Activated B cell treated with CpG ODN at 0.5 μM for 24 hours (primary cell): ENCODE measurements around the gene SAYSD1. TPM values are rescaled to one million over a fixed set of nuclear protein-coding genes. Genes with fewer than 3 reads are reported as not detected.

ENCODE experiments used
- ATAC-seq: fragments of 200-7000 bp; cut with Tn5 transposase; one replicate; pipeline ENCODE4 v1.10.0; 2021; ENCODE audit warnings: low read depth, mild to moderate bottlenecking, moderate library complexity
- CTCF ChIA-PET: fragments of 350-600 bp; sonication (Branson Sonifier 250); formaldehyde crosslinking; loops from one replicate; lab custom pipeline; 2021; ENCODE audit warnings: antibody characterized with exemption; lab: Charles Lee
- POLR2A ChIA-PET: fragments of 350-600 bp; sonication (Branson Sonifier 250); formaldehyde crosslinking; loops from one replicate; lab custom pipeline; 2021; ENCODE audit warnings: antibody characterized with exemption; lab: Charles Lee
- DNase-seq: peaks from one replicate; pipeline ENCODE4 v3.0.0; 2022
- H3K27ac Mint-ChIP-seq: one replicate; pipeline ENCODE4 v1.8.0; 2020; ENCODE audit warnings: mixed read lengths
- H3K27me3 Mint-ChIP-seq: one replicate; pipeline ENCODE4 v1.8.0; 2021; ENCODE audit warnings: mixed read lengths
- H3K36me3 Mint-ChIP-seq: one replicate; pipeline ENCODE4 v1.8.0; 2021; ENCODE audit warnings: low read depth, mixed read lengths
- H3K4me1 Mint-ChIP-seq: one replicate; pipeline ENCODE4 v1.8.0; 2021; ENCODE audit warnings: mixed read lengths
- H3K4me3 Mint-ChIP-seq: one replicate; pipeline ENCODE4 v1.8.0; 2020; ENCODE audit warnings: mild to moderate bottlenecking, mixed read lengths
- H3K9me3 Mint-ChIP-seq: one replicate; pipeline ENCODE4 v1.8.0; 2020; ENCODE audit warnings: mixed read lengths
- CTCF ChIP-seq: fragments of 200-600 bp; IDR thresholded peaks from one replicate; pipeline ENCODE4 v1.8.0; 2022; ENCODE audit warnings: antibody characterized with exemption, mild to moderate bottlenecking
- intact Hi-C: fragments of 100-400 bp; cut with micrococcal nuclease; formaldehyde crosslinking; loops from one replicate; pipeline ENCODE4 v1.15.1; 2024
- total RNA-seq: library from RNA; stranded (reverse); gene quantifications from 2 replicates; pipeline ENCODE4 v1.2.3, GENCODE V29; 2022

Gene SAYSD1
- total RNA-seq, 1 donor from 2014 or later, result 9.6 TPM

GRCh38 chr6:39086294-39086693 is 28.7 kb downstream of the SAYSD1 start:
- TF ChIP-seq CTCF, result no peak
- H3K9me3 Mint-ChIP-seq, result no peaks in the 10 kb centered on the region
- ChIA-PET POLR2A (no interaction called here), CTCF (no interaction called here)
- ATAC-seq (no peak), DNase-seq (no peak)
- H3K36me3 Mint-ChIP-seq, result no peaks in the 10 kb centered on the region
- no peak overlapping the region for H3K27ac Mint-ChIP-seq
- H3K4me3 Mint-ChIP-seq, result no peak overlapping the region
- intact Hi-C loops, result no loop called here
- peaks cover 57% of the 10 kb centered on the region for H3K27me3 Mint-ChIP-seq
- no peaks in the 10 kb centered on the region for H3K4me1 Mint-ChIP-seq

- no peaks in the 10 kb centered on the region for H3K9me3 Mint-ChIP-seq
- H3K36me3 Mint-ChIP-seq, result no peaks in the 10 kb centered on the region
- H3K4me3 Mint-ChIP-seq, result no peak overlapping the region
- ChIA-PET POLR2A (no interaction called here), CTCF (no interaction called here)
- no peaks in the 10 kb centered on the region for H3K4me1 Mint-ChIP-seq
- no peak overlapping the region for H3K27ac Mint-ChIP-seq
- intact Hi-C loops, result no loop called here
- TF ChIP-seq CTCF, result no peak
- ATAC-seq, result no peak
- peaks cover 46% of the 10 kb centered on the region for H3K27me3 Mint-ChIP-seq
- no peak for DNase-seq
Measured at GRCh38 chr6:39085129-39085797, 29.7 kb downstream of the SAYSD1 start.

GRCh38 chr6:39084506-39084905 is 30.5 kb downstream of the SAYSD1 start:
- ChIA-PET CTCF (no interaction called here), POLR2A (no interaction called here)
- peaks cover 40% of the 10 kb centered on the region for H3K27me3 Mint-ChIP-seq
- no peak for TF ChIP-seq CTCF
- intact Hi-C loops, result no loop called here
- no peak for ATAC-seq
- no peak for DNase-seq
- no peaks in the 10 kb centered on the region for H3K9me3 Mint-ChIP-seq
- H3K4me3 Mint-ChIP-seq, result no peak overlapping the region
- H3K4me1 Mint-ChIP-seq, result no peaks in the 10 kb centered on the region
- H3K27ac Mint-ChIP-seq, result no peak overlapping the region
- no peaks in the 10 kb centered on the region for H3K36me3 Mint-ChIP-seq

- no peaks in the 10 kb centered on the region for H3K9me3 Mint-ChIP-seq
- H3K4me3 Mint-ChIP-seq, result no peak overlapping the region
- ATAC-seq (no peak), DNase-seq (no peak)
- no peaks in the 10 kb centered on the region for H3K36me3 Mint-ChIP-seq
- H3K4me1 Mint-ChIP-seq, result no peaks in the 10 kb centered on the region
- intact Hi-C loops, result no loop called here
- peaks cover 34% of the 10 kb centered on the region for H3K27me3 Mint-ChIP-seq
- TF ChIP-seq CTCF, result no peak
- no peak overlapping the region for H3K27ac Mint-ChIP-seq
- ChIA-PET CTCF (no interaction called here), POLR2A (no interaction called here)
Measured at GRCh38 chr6:39083231-39083634, 31.8 kb downstream of the SAYSD1 start.

- POLR2A ChIA-PET, result no interaction called here
- H3K4me3 Mint-ChIP-seq, result no peak overlapping the region
- H3K27me3 Mint-ChIP-seq, result peaks cover 27% of the 10 kb centered on the region
- no peak overlapping the region for H3K27ac Mint-ChIP-seq
- intact Hi-C loops, result no loop called here
- CTCF ChIA-PET, result no interaction called here
- ATAC-seq, result no peak
- TF ChIP-seq CTCF, result no peak
- no peaks in the 10 kb centered on the region for H3K36me3 Mint-ChIP-seq
- H3K9me3 Mint-ChIP-seq, result no peaks in the 10 kb centered on the region
- no peaks in the 10 kb centered on the region for H3K4me1 Mint-ChIP-seq
- DNase-seq, result no peak
Measured at GRCh38 chr6:39082310-39082709, 32.7 kb downstream of the SAYSD1 start.
